GM06990 (cell line): Measurements from ENCODE around the gene LPCAT4.

ENCODE experiments used
- DNase-seq: peaks from one replicate; pipeline ENCODE4 v3.0.0-alpha.2; 2011; ENCODE audit not compliant: insufficient read length; ENCODE audit errors: extremely low read depth
- H3K27me3 ChIP-seq: replicated peaks from 2 replicates; pipeline ENCODE4 v1.6.0; 2011; ENCODE audit warnings: low read length; ENCODE audit not compliant: control insufficient read depth, insufficient read depth
- H3K36me3 ChIP-seq: 2 replicates; pipeline ENCODE4 v1.5.1; 2011; ENCODE audit warnings: low read length; ENCODE audit not compliant: control insufficient read depth, insufficient read depth
- H3K4me3 ChIP-seq: replicated peaks from 2 replicates; pipeline ENCODE4 v1.5.1; 2011; ENCODE audit warnings: low read depth, mild to moderate bottlenecking, control low read depth, low read length
- TF ChIP-seq, protein P1 (sequence below): IDR thresholded peaks from 2 replicates; pipeline ENCODE4 v1.5.1; 2011; ENCODE audit warnings: low read length, control low read depth, mild to moderate bottlenecking, inconsistent platforms; ENCODE audit not compliant: insufficient read depth, poor library complexity, severe bottlenecking

Gene LPCAT4

GRCh38 chr15:34325368-34325767 is 41.6 kb downstream of the LPCAT4 start:
- TF ChIP-seq, protein P1, sequence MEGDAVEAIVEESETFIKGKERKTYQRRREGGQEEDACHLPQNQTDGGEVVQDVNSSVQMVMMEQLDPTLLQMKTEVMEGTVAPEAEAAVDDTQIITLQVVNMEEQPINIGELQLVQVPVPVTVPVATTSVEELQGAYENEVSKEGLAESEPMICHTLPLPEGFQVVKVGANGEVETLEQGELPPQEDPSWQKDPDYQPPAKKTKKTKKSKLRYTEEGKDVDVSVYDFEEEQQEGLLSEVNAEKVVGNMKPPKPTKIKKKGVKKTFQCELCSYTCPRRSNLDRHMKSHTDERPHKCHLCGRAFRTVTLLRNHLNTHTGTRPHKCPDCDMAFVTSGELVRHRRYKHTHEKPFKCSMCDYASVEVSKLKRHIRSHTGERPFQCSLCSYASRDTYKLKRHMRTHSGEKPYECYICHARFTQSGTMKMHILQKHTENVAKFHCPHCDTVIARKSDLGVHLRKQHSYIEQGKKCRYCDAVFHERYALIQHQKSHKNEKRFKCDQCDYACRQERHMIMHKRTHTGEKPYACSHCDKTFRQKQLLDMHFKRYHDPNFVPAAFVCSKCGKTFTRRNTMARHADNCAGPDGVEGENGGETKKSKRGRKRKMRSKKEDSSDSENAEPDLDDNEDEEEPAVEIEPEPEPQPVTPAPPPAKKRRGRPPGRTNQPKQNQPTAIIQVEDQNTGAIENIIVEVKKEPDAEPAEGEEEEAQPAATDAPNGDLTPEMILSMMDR, result no peak
- Histone ChIP-seq H3K36me3 (no peaks in the 10 kb centered on the region; the same call in 1 of the 2 replicates), H3K27me3 (no peaks in the 10 kb centered on the region), H3K4me3 (no peak overlapping the region)
- no peak for DNase-seq

- TF ChIP-seq, protein P1, result no peak
- no peak for DNase-seq
- H3K36me3 ChIP-seq, result no peaks in the 10 kb centered on the region; the same call in 1 of the 2 replicates
- H3K27me3 ChIP-seq, result no peaks in the 10 kb centered on the region
- no peak overlapping the region for H3K4me3 ChIP-seq
Observed at GRCh38 chr15:34324933-34325332, 42.1 kb downstream of the LPCAT4 start.

- TF ChIP-seq, protein P1, result no peak
- H3K36me3 ChIP-seq, result no peaks in the 10 kb centered on the region; the same call in 1 of the 2 replicates
- no peak for DNase-seq
- H3K4me3 ChIP-seq, result no peak overlapping the region
- H3K27me3 ChIP-seq, result no peaks in the 10 kb centered on the region
Observed at GRCh38 chr15:34323217-34323616, 43.8 kb downstream of the LPCAT4 start.

DNA sequence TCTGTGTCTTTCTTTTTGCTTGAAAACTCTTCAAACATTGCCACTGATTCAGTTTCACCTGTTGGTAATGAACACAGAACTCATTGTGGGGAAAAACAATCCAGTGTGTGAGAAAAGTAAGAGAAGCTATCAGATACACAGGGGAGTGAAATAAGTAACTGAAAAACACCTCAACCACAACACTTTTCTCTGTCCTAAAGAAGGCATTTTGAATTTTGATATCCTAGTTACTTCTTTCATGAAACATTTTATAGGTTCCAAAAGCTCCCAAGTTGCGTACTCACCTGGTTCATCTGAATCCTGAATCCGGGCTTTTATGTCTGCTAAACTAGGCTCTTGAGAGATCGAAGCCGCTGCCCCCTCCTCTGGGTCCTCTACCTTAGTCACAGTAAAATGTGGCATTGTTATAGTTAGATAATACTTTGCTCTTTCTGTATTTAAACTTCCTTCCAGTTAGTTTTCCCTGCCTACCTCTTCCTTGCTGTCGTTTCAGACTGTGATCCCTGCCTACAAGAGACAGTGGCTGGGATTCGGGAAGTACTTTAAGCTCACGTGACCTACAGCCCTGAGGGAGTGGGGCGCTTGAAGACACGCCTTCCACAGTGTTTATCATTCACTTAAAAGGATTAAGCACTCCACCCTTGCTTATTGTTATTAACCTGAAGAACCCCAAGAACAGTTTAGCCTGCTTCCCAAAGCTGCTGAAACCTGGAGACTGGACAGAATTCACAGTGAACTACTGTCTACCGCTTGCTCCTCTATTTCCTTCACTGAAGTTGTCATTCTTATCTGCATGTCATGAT is 48.5 kb downstream of the LPCAT4 start:
- peak overlapping the region; percentile 76 for H3K4me3 ChIP-seq
- peak; percentile 50 for DNase-seq

DNA sequence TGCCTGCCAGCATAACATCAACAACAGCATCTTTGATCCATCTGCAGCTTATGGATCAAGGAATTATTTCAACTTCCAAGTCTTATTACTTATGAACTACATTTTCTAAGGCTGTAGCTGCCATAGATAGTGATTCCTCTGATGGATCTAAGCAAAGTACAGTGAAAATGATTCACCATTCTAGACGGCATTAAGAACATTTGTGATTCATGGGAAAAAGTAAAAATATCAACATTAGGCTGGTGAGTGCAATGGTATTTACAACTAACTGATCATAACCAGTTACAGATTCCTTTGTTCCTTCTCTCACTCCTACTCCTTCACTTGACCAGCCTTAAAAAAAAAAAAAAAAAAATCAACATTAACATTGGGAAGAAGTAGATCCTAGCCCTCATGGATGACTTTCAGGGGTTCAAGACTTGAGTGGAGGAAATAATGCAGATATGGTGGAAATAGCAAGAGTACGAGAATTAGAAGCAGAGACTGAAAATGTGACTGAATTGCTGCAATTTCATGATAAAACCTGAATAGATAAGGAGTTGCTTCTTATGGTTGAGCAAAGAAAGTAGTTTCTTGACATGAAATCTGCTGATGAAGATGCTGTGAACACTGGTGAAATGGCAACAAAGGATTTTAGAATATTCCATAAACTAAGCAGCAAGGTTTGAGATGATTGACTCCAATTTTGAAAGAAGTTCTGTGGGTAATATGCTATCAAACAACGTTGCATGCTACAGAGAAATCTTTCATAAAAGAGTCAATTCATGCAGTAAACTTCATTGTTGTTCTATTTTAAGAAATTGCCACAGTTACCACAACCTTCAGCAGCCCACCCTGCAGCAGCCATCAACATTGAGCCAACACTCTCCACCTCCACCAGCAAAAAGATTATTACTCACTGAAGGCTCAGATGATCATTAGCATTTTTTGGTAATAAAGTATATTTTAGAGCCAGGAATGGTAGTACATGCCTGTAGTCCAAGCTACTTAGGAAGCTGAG is 52.2 kb downstream of the LPCAT4 start:
- no peak overlapping the region for H3K4me3 ChIP-seq
- H3K27me3 ChIP-seq, result no peaks in the 10 kb centered on the region
- DNase-seq, result no peak
- H3K36me3 ChIP-seq, result peaks cover 4% of the 10 kb centered on the region
- TF ChIP-seq, protein P1, result no peak

More for the DNA sequence above, 48.5 kb downstream of the LPCAT4 start:
- H3K36me3 ChIP-seq, result peaks cover under 1% of the 10 kb centered on the region
- no peaks in the 10 kb centered on the region for H3K27me3 ChIP-seq
- TF ChIP-seq, protein P1, result no peak
